ENCODE results near the gene EPHB1. TPM values are rescaled to one million over a fixed set of nuclear protein-coding genes. Genes with fewer than 3 reads are reported as not detected.

Gene EPHB1
- total RNA-seq, 1 experiment from 2014 or later: 0.86 TPM

DNA sequence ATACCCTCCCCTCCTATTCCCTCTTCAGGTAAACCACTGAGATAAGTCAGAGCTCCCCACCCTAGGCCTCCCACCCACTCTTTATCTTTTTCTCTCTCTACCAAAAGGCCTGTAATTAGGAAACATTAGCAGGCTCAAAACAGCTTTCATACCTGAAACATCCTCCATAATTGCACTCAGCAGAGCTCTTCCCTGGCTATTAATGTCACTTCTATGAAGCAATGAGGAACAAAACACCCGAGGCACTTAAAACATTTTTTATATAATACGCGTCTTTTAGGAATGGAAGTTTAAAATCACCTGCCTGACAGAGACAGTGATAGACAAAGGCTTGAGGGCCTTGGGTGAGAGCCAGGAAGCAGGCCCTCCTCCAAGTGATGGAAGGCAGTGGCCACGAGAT, 138.9 kb downstream of the EPHB1 start:
- H3K27me3 ChIP-seq (ENCODE audit: insufficient read depth, low read length): peaks cover 5% of the 10 kb centered on the region; the same call in 1 of the 2 replicates
- RAD21 ChIA-PET (ENCODE audit: low non-redundant PET in 1 of 2, low total read pairs in 2 of 2, uncharacterized antibody in 2 of 2, unreplicated experiment in 2 of 2): no interaction called here
- intact Hi-C loops (cut with micrococcal nuclease): no loop called here
- H3K36me3 ChIP-seq (ENCODE audit: control insufficient read depth in 1 of 2, insufficient read depth in 2 of 2, low read length in 2 of 2): no peaks in the 10 kb centered on the region
- no peaks in the 10 kb centered on the region for H3K4me1 ChIP-seq (ENCODE audit: control insufficient read depth in 1 of 2, insufficient read depth in 2 of 2, low read length in 2 of 2)
- H3K9me2 ChIP-seq (ENCODE audit: insufficient read depth): no peaks in the 10 kb centered on the region
- H2AFZ ChIP-seq (ENCODE audit: low read depth, low read length, poor library complexity, severe bottlenecking): no peak overlapping the region
- POLR2A ChIA-PET: no interaction called here
- BruUV-seq (replicated peaks): no TSS peak
- no peaks in the 10 kb centered on the region for H3K79me2 ChIP-seq (ENCODE audit: insufficient read depth, low read length)
- H3K27ac ChIP-seq (ENCODE audit: low read depth, low read length): no peak overlapping the region
- ATAC-seq (no peak), DNase-seq (ENCODE audit: low read depth, low spot score) (no peak)
- CTCF ChIA-PET: no interaction called here
- TF ChIP-seq REST (IDR thresholded peaks at IDR 0.05; ENCODE audit: low read depth): no peak
- TF ChIP-seq CBX3 (IDR thresholded peaks at IDR 0.05; ENCODE audit: low read depth): no peak
- TF ChIP-seq EZH2 (IDR thresholded peaks at IDR 0.05): no peak
- no peak for TF ChIP-seq ZBTB33 (IDR thresholded peaks at IDR 0.05; ENCODE audit: extremely low read depth, insufficient replicate concordance, low read length)
- no peak for TF ChIP-seq MAX (IDR thresholded peaks at IDR 0.05)
- no peak for TF ChIP-seq ELF1 (IDR thresholded peaks at IDR 0.05; ENCODE audit: borderline replicate concordance, low read depth)
- no peak for TF ChIP-seq JUND (IDR thresholded peaks at IDR 0.05)
- no peak for TF ChIP-seq ZFX (IDR thresholded peaks at IDR 0.05)
- TF ChIP-seq, protein P1, sequence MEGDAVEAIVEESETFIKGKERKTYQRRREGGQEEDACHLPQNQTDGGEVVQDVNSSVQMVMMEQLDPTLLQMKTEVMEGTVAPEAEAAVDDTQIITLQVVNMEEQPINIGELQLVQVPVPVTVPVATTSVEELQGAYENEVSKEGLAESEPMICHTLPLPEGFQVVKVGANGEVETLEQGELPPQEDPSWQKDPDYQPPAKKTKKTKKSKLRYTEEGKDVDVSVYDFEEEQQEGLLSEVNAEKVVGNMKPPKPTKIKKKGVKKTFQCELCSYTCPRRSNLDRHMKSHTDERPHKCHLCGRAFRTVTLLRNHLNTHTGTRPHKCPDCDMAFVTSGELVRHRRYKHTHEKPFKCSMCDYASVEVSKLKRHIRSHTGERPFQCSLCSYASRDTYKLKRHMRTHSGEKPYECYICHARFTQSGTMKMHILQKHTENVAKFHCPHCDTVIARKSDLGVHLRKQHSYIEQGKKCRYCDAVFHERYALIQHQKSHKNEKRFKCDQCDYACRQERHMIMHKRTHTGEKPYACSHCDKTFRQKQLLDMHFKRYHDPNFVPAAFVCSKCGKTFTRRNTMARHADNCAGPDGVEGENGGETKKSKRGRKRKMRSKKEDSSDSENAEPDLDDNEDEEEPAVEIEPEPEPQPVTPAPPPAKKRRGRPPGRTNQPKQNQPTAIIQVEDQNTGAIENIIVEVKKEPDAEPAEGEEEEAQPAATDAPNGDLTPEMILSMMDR (IDR thresholded peaks at IDR 0.05 in 2 of 3, conservative IDR thresholded peaks at IDR 0.05 in 1 of 3; ENCODE audit: borderline replicate concordance in 1 of 3, insufficient read depth in 1 of 3, low read depth in 2 of 3, low read length in 2 of 3): no peak
- no peak for TF ChIP-seq POLR2A (IDR thresholded peaks at IDR 0.05; ENCODE audit: borderline replicate concordance, extremely low read depth, insufficient read depth, insufficient read length)
- no peak for TF ChIP-seq YY1 (IDR thresholded peaks at IDR 0.05; ENCODE audit: extremely low read depth, insufficient replicate concordance, low read depth, low read length)
- no peak for TF ChIP-seq RAD21 (IDR thresholded peaks at IDR 0.05; ENCODE audit: low read depth)
- no peak for TF ChIP-seq ATF3 (IDR thresholded peaks at IDR 0.05)
- no peak for TF ChIP-seq CEBPB (IDR thresholded peaks at IDR 0.05; ENCODE audit: low read depth)
- no peak for TF ChIP-seq SIN3A (IDR thresholded peaks at IDR 0.05; ENCODE audit: low read depth)
- TF ChIP-seq ZNF274 (IDR thresholded peaks at IDR 0.05; ENCODE audit: low read depth, low read length): no peak
- no peak for TF ChIP-seq SRF (IDR thresholded peaks at IDR 0.05; ENCODE audit: low read depth)
- no peak for TF ChIP-seq SP1 (IDR thresholded peaks at IDR 0.05; ENCODE audit: low read depth)
- no peak for TF ChIP-seq EZH2phosphoT487 (IDR thresholded peaks at IDR 0.05; ENCODE audit: borderline replicate concordance)
- H4K20me1 ChIP-seq (ENCODE audit: insufficient read depth): no peaks in the 10 kb centered on the region
- H3K9ac ChIP-seq (ENCODE audit: low read length): no peak overlapping the region
- no peak overlapping the region for H3K4me2 ChIP-seq (ENCODE audit: low read length)
- H3K4me3 ChIP-seq (replicated peaks in 1 of 2; ENCODE audit: low read depth in 1 of 2, low read length in 2 of 2): no peak overlapping the region
- no peaks in the 10 kb centered on the region for H3K9me3 ChIP-seq (ENCODE audit: control insufficient read depth in 1 of 2, insufficient read depth in 1 of 2, low read depth in 1 of 2, low read length in 2 of 2)

All from HCT116 (cell line).